Activated CD8-positive, alpha-beta T cell treated with anti-CD3 and anti-CD28 coated beads, Interleukin-2, amount 10 ng/mL, durations not matched to agents 7 days and 5 days (primary cell): Measurements from ENCODE around the gene TMBIM1. TPM values are rescaled to one million over a fixed set of nuclear protein-coding genes. Genes with fewer than 3 reads are reported as not detected.

Source experiments
- ATAC-seq: fragments of 150-1000 bp; cut with Tn5 transposase; one replicate; pipeline ENCODE4 v1.10.0; 2021; ENCODE audit warnings: moderate library complexity
- CTCF ChIA-PET: fragments of 350-600 bp; sonication (Branson Sonifier 250); formaldehyde crosslinking; loops from one replicate; lab custom pipeline; 2021; ENCODE audit warnings: antibody characterized with exemption; lab: Charles Lee
- POLR2A ChIA-PET: fragments of 350-600 bp; sonication (Branson Sonifier 250); formaldehyde crosslinking; loops from one replicate; lab custom pipeline; 2021; ENCODE audit warnings: antibody characterized with exemption; lab: Charles Lee
- DNase-seq: peaks from one replicate; pipeline ENCODE4 v3.0.0-alpha.2; 2020
- H3K27ac Mint-ChIP-seq: one replicate; pipeline ENCODE4 v1.8.0; 2021; ENCODE audit warnings: mild to moderate bottlenecking, mixed read lengths
- H3K27me3 Mint-ChIP-seq: one replicate; pipeline ENCODE4 v1.8.0; 2021; ENCODE audit warnings: low read depth, mixed read lengths
- H3K36me3 Mint-ChIP-seq: one replicate; pipeline ENCODE4 v1.8.0; 2021; ENCODE audit warnings: low read depth, mixed read lengths
- H3K4me1 Mint-ChIP-seq: one replicate; pipeline ENCODE4 v1.8.0; 2021; ENCODE audit warnings: low read depth, mixed read lengths
- H3K4me3 Mint-ChIP-seq: one replicate; pipeline ENCODE4 v1.8.0; 2021; ENCODE audit warnings: mild to moderate bottlenecking, mixed read lengths
- H3K9me3 Mint-ChIP-seq: one replicate; pipeline ENCODE4 v1.8.0; 2022; ENCODE audit warnings: mixed read lengths; ENCODE audit not compliant: insufficient read depth
- total RNA-seq, 2 experiments: library from RNA; stranded (reverse); gene quantifications; one replicate each; pipeline ENCODE4 v1.2.3, GENCODE V29; 2021

TMBIM1 gene
- total RNA-seq, 2 experiments from 2014 or later, result 52.9 to 58.9 TPM

DNA sequence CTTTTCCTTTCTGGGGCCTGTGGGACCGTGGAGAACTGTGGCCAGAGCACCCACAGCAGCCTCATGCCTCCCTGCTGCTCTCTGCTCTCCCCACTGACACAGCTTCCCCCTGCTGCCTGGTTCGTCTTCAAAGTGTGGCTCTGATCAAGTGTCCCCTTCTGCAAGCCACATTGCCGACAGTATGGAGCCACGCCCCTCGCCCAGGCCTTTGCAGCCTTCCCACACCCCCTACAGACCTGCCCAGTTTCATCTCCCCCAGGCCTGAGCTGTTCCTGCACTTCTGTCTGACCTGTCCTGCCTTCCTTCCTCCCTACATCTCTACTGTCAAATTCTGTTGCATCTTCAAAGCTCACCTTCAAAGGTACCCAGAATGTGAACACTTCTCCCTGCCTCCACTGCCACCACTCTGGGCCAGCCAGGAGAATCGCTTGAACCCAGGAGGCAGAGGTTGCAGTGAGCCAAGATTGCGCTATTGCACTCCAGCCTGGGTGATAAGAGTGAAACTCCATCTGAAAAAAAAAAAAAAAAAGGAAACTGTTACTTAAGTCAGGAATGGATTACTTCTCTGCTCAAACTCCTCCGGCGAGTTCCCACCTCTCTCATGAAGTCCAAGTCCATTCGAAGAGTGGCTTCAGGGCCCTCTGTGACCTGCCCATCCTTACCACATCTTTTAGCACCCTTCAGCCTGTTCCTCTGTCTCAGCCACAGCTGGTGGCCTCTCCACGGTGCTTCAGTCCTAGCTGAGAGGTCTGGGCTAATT is 35.3 kb upstream of the TMBIM1 start:
- Mint-ChIP-seq H3K27me3 (peaks cover 14% of the 10 kb centered on the region), H3K4me3 (no peak overlapping the region), H3K36me3 (no peaks in the 10 kb centered on the region), H3K9me3 (no peaks in the 10 kb centered on the region), H3K27ac (no peak overlapping the region), H3K4me1 (peaks cover 12% of the 10 kb centered on the region)
- DNase-seq, result no peak
- POLR2A ChIA-PET, result no interaction called here
- ATAC-seq, result no peak
- CTCF ChIA-PET, result no interaction called here

DNA sequence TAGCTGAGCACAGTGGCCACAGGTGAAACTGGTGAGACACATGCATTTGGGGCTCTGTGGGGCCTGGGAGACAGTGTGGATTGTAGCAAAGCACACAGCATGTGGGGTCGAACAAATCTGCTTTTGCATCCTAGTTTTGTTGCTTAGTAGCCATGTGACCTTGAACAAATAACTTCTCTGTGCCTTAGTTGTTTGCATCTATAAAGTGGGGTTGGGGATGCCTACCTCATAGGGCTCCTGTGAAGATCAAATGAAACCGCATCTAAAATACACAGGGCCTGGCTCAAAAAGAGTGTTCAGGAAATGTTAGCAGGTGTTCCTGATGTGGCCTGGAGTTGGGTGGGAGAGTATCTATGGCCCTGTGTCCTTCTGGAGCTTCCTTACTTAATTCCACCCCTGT is 34.0 kb upstream of the TMBIM1 start:
- Mint-ChIP-seq H3K9me3 (no peaks in the 10 kb centered on the region), H3K36me3 (no peaks in the 10 kb centered on the region)
- POLR2A ChIA-PET, result no interaction called here

DNA sequence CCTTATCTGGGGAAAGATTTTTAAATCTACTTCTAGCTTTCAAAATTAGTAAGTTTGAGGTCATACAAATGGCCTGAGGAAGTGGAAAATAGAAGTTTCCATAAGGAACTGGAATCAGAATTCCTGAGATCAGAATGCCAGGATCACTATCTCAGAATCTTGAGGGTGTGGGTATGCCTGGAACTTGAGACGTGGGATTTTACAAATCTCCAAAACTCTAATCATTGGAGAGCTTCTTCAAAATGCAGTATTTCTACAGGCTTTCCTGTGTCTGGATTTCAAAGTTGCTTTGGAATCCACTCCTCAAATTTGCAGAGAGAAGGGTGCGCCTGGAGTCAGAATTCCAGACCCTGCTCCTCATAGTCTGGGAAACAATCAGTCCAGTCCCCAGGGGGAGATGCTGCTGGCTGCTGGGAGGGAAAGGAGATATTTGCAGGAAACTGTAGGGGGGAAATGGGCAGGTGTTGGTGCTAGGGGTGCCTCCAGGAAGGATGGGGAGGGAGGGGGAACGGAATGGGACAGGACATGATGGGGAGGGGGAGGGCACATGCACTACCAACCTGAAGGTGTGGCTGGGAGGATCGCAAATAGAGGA is 33.4 kb upstream of the TMBIM1 start:
- Mint-ChIP-seq H3K36me3 (no peaks in the 10 kb centered on the region), H3K4me3 (no peak overlapping the region), H3K4me1 (peaks cover 23% of the 10 kb centered on the region), H3K9me3 (no peaks in the 10 kb centered on the region), H3K27ac (no peak overlapping the region), H3K27me3 (peaks cover 14% of the 10 kb centered on the region)
- DNase-seq (no peak), ATAC-seq (no peak)
- ChIA-PET POLR2A (interaction anchor here (0.6 kb wide), 1 partner anchor 46 kb away, joined by 4 read pairs; no protein-coding TSS in a partner anchor), CTCF (interaction anchor here (1.3 to 1.6 kb wide), 2 partner anchors 24 to 30 kb away, joined by 3 read pairs; no protein-coding TSS in a partner anchor)

More for the DNA sequence above, 34.0 kb upstream of the TMBIM1 start:
- ATAC-seq (no peak), DNase-seq (no peak)
- peaks cover 17% of the 10 kb centered on the region for H3K4me1 Mint-ChIP-seq
- no peak overlapping the region for H3K4me3 Mint-ChIP-seq
- CTCF ChIA-PET, result interaction anchor here (0.7 kb wide), 1 partner anchor 40 kb away, joined by 3 read pairs; no protein-coding TSS in a partner anchor
- peaks cover 14% of the 10 kb centered on the region for H3K27me3 Mint-ChIP-seq
- no peak overlapping the region for H3K27ac Mint-ChIP-seq

DNA sequence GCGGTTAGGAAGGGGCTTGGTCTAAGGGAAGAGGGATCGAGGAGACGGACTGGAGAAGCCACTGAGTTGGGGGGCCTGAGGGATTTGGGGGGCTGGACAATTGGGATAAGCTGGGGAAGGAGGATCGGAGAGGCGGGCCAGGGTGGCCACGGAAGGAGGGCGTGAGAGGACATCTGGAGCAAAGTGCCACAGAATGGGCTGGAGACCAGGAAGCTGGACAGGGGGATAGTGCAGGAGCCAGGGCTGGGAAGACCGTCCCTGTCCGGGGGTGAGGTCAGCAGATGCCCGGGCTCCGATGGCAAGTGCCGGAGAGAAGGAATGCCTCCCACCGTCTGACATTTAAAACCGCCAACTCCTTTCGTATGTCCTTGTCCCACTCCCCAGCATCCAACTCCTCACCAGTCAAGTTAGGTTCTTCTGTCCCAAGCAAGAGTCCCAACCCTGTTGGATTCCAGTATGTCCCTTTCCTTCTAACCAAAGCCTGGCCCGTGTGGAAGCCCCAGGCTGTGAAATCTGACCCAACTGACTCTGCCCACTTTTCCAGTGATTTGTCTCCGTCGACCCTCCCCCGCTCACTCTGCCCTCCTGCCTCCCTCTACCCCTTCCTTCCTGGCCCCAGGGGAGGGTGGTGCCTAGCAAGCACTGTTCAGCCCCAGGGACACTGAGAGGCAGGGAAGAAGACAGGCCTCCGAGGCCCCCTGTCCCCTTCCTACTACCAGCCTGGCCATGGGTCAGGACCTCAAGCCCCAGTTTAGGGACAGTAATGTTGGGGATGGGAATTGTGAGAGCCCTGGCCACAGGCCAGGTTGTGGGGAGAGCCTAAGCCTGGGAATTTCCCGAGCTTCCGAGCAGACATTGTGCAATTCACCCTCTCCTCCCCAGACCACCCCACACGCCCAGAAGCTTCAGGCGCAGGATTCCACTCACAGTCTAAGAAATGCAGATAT is 31.5 kb upstream of the TMBIM1 start:
- H3K4me3 Mint-ChIP-seq, result peak overlapping the region; percentile 70
- H3K27me3 Mint-ChIP-seq, result peaks cover 14% of the 10 kb centered on the region
- POLR2A ChIA-PET, result no interaction called here
- ATAC-seq, result no peak
- DNase-seq, result no peak
- H3K36me3 Mint-ChIP-seq, result no peaks in the 10 kb centered on the region
- H3K27ac Mint-ChIP-seq, result peak overlapping the region; percentile 3
- CTCF ChIA-PET, result interaction anchor here (2.2 kb wide), 1 partner anchor 22 kb away, joined by 6 read pairs; no protein-coding TSS in a partner anchor
- H3K4me1 Mint-ChIP-seq, result peaks cover 23% of the 10 kb centered on the region
- no peaks in the 10 kb centered on the region for H3K9me3 Mint-ChIP-seq

DNA sequence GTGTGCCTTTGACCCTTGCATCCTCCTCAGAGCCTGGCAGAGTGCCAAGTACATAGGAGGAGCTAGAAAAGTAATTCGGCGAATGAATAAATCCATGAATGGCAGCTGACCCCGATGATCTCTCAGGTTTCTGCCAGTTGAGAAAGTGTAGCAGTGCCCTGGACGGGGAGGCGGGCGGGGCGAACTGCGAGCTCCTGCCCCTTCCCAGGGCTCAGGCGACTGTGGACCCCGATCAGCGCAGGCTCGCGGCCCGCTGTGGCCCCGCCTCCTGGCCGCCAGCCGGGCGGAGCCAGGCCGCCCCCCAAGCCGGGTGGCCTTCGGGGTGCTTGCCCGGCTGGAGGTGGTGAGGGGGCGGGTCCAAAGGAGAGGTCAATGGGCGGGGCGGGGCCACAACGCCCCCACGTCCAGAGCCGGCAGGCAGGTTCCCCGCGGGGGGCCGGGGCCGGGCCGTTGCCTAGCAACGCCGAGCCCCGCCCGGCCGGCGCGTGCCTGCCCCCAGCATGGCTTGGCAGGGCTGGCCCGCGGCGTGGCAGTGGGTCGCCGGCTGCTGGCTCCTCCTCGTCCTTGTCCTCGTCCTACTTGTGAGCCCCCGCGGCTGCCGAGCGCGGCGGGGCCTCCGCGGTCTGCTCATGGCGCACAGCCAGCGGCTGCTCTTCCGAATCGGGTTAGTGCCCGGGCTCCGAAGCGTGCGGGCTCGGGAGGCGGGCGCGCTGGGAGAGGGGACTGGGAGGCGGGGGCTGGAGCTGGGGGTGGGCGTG is 30.6 kb upstream of the TMBIM1 start:
- Mint-ChIP-seq H3K9me3 (no peaks in the 10 kb centered on the region), H3K36me3 (no peaks in the 10 kb centered on the region), H3K27ac (no peak overlapping the region), H3K4me1 (peaks cover 23% of the 10 kb centered on the region), H3K4me3 (peak overlapping the region; percentile 70), H3K27me3 (peaks cover 14% of the 10 kb centered on the region)
- ChIA-PET CTCF (interaction anchor here (2.2 to 2.4 kb wide), 2 partner anchors 21 to 33 kb away, joined by 6 to 12 read pairs; partner anchors contain the start of gene CATIP), POLR2A (no interaction called here)
- peak; percentile 38 for DNase-seq
- ATAC-seq, result peak; percentile 82

DNA sequence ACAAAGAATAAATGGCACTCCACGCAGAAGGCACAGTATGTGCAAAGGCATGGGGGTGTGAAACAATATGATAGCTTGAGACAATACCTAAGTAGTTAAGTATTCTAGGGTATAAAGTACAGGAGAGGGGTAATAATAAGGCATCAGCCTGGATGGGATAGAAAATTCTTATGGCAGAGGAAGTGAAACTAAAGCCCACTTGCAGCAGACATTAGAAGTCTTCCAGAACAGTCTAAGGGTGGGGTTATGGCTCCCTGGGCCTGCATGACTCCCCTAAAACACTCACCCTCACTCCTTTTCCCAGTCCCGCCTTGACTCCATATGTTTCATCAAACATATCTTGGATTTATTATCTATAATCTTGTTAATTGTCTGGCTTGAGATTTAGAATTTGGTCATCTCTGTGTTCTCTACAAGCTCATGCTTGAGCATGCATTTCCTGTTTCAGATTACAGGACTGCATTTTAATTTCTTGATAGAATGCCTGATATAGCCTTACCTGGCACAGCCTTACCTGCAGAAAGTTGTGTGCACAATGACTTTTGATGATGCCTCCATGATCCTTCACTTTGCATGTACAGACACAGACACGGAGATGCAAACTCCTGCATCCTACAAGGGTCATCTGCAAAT is 28.5 kb upstream of the TMBIM1 start:
- POLR2A ChIA-PET, result no interaction called here

DNA sequence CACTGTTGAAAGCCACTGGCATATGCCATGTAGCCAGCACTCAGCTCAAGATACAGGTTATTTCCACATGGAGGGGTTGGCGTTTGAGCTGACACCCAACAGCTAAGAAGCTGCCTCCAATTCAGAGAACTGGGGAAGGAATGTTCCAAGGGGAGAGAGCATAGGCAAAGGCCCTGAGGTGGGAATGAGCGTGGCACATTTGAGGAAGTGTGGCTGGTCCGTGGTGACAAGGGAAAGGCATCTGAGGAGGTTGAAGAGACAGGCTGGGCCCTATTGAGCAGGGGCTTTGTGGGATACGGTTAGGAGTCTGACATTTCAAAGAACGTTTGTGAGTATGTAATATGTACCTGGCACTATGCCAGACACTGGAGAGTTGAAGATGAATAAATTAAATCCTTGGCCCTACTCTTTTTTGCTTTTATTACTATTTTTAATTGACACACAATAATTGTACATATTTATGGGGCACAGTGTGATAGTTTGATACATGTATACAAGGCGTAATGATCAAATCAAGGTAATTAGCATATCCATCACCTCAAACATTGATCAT is 27.6 kb upstream of the TMBIM1 start:
- Mint-ChIP-seq H3K36me3 (no peaks in the 10 kb centered on the region), H3K4me1 (peaks cover 45% of the 10 kb centered on the region), H3K4me3 (no peak overlapping the region), H3K9me3 (no peaks in the 10 kb centered on the region), H3K27me3 (peaks cover 12% of the 10 kb centered on the region), H3K27ac (no peak overlapping the region)
- ChIA-PET CTCF (interaction anchor here (1.5 kb wide), 1 partner anchor 18 kb away, joined by 4 read pairs; no protein-coding TSS in a partner anchor), POLR2A (no interaction called here)
- no peak for DNase-seq
- no peak for ATAC-seq

More for the DNA sequence above, 28.5 kb upstream of the TMBIM1 start:
- CTCF ChIA-PET, result interaction anchor here (1.5 to 2.4 kb wide), 3 partner anchors 14 to 35 kb away, joined by 4 to 12 read pairs (median 4); partner anchors contain the start of gene CATIP
- Mint-ChIP-seq H3K9me3 (no peaks in the 10 kb centered on the region), H3K4me1 (peaks cover 41% of the 10 kb centered on the region), H3K27me3 (peaks cover 12% of the 10 kb centered on the region), H3K4me3 (no peak overlapping the region), H3K27ac (no peak overlapping the region), H3K36me3 (no peaks in the 10 kb centered on the region)
- DNase-seq (no peak), ATAC-seq (no peak)

DNA sequence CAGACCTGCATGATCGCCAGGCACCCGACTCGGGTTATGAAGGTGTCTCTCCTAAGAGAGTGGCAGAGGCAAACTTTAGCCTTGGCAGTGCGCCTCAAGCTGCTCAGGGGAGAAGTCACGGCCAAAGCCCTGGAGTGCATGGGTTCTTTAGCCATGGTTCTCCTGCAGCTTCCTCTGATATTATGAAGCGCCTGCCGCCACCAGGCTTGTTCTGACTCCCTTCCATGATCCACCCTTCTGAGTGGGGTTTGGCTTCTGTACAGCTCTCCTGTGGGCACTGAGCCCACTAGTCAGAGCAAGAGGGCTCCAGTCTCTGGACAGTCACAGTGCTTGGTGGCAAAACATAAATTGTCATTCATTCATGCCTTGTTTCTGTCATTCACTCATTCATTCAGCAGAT is 25.9 kb upstream of the TMBIM1 start:
- no peak overlapping the region for H3K27ac Mint-ChIP-seq
- no peaks in the 10 kb centered on the region for H3K36me3 Mint-ChIP-seq
- no peak for ATAC-seq
- no peak overlapping the region for H3K4me3 Mint-ChIP-seq
- H3K27me3 Mint-ChIP-seq, result no peaks in the 10 kb centered on the region
- peaks cover 36% of the 10 kb centered on the region for H3K4me1 Mint-ChIP-seq
- ChIA-PET CTCF (interaction anchor here (1.0 to 2.1 kb wide), 2 partner anchors 16 to 78 kb away, joined by 4 to 10 read pairs; no protein-coding TSS in a partner anchor), POLR2A (no interaction called here)
- no peak for DNase-seq
- no peaks in the 10 kb centered on the region for H3K9me3 Mint-ChIP-seq

DNA sequence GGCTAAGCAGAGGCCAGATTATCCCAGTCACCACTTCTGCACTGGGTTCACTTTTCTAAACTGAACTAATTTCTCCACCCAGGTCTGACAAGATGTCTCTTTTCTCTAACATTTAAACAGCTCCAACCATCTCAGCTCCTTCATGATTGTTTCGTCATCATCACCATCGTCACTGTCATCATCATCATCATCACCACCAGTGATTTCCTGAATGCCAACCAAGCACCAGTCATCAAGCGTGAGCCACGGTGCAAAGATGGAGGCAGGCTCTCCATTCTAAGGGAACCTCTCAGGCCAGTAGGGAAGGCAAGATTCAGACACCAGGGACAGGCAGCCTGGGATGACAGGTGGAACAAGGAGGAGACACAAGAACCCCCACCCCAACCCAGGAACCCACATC is 25.5 kb upstream of the TMBIM1 start:
- Mint-ChIP-seq H3K9me3 (no peaks in the 10 kb centered on the region), H3K4me1 (peaks cover 36% of the 10 kb centered on the region), H3K36me3 (no peaks in the 10 kb centered on the region), H3K27me3 (no peaks in the 10 kb centered on the region), H3K27ac (no peak overlapping the region), H3K4me3 (no peak overlapping the region)
- no peak for DNase-seq
- POLR2A ChIA-PET, result no interaction called here
- CTCF ChIA-PET, result interaction anchor here (1.0 to 2.1 kb wide), 3 partner anchors 16 to 330 kb away, joined by 4 to 10 read pairs (median 4); no protein-coding TSS in a partner anchor
- ATAC-seq, result no peak

DNA sequence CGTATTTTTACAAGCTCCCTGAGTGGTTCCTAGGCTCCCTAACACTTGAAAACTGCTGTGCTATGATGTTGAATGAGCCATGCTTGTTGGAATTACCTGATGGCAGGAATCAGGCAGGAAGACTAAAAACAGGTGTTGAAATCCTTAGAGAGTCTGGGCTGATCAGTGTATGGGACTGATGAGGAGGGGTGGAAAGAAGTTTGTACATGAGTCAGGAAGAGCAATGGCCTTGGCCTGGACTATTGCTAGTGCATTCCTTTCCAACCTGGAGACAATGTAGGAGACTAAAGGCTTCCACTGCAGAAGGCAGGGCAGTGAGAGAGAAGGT is 25.0 kb upstream of the TMBIM1 start:
- Mint-ChIP-seq H3K27ac (peak overlapping the region; percentile 23), H3K9me3 (no peaks in the 10 kb centered on the region), H3K4me1 (peaks cover 32% of the 10 kb centered on the region), H3K36me3 (no peaks in the 10 kb centered on the region), H3K4me3 (peak overlapping the region; percentile 62), H3K27me3 (no peaks in the 10 kb centered on the region)
- ChIA-PET POLR2A (no interaction called here), CTCF (interaction anchor here (1.3 to 2.1 kb wide), 2 partner anchors 15 to 331 kb away, joined by 4 to 10 read pairs; no protein-coding TSS in a partner anchor)
- ATAC-seq (no peak), DNase-seq (no peak)
